ENCODE data around the gene SRGAP1. TPM values are rescaled to one million over a fixed set of nuclear protein-coding genes. Genes with fewer than 3 reads are reported as not detected.

SRGAP1 gene
- total and polyA plus RNA-seq, 4 donors = 1.8 to 12.4 (median 6.2) TPM

DNA sequence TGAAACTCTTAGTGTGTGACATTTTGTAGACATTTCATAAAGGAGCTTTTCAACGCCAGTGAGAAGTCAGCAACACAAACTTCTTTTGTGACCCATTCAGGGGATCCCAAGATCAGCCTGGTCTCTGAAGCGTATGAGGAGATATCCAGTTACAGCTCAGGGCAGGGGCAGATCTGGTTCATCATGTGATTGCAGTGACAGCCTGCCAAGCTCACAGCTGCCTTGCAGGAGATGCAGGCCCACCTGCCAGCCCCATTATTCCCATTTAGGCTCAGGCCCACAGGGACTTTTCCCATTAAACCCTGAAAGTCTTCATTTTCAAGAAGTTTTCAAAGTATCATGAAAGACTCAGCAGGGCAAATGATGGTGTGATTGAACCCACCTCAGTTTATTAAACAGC, 38.3 kb downstream of the SRGAP1 start:
- WGBS, 2 donors = 78 to 92% methylated on average over 2 of the region's 2 CpGs

GRCh38 chr12:63885401-63885800, 40.9 kb downstream of the SRGAP1 start:
- H3K4me1 ChIP-seq (ENCODE audit: control insufficient read depth in 5 of 5, insufficient read depth in 5 of 5, low read length in 5 of 5) = peaks cover 0 to 7% (median 0%) of the 10 kb centered on the region in 5 donors
- no peaks in the 10 kb centered on the region for H3K36me3 ChIP-seq (ENCODE audit: control insufficient read depth in 4 of 4, insufficient read depth in 4 of 4, low read length in 4 of 4)
- no peak overlapping the region for H3K9ac ChIP-seq (ENCODE audit: insufficient read depth in 1 of 2, low read length in 2 of 2)
- H3K4me3 ChIP-seq = no peak overlapping the region
- H3K9me3 ChIP-seq (ENCODE audit: control insufficient read depth in 4 of 4, insufficient read depth in 3 of 4, low read length in 3 of 4) = no peaks in the 10 kb centered on the region
- DNase-seq = no peak
- no peaks in the 10 kb centered on the region for H3K27me3 ChIP-seq (ENCODE audit: control insufficient read depth in 3 of 3, insufficient read depth in 3 of 3, low read length in 2 of 3)
- H3K27ac ChIP-seq (ENCODE audit: low read depth in 1 of 2, low read length in 1 of 2) = no peak overlapping the region
- TF ChIP-seq, protein P1, sequence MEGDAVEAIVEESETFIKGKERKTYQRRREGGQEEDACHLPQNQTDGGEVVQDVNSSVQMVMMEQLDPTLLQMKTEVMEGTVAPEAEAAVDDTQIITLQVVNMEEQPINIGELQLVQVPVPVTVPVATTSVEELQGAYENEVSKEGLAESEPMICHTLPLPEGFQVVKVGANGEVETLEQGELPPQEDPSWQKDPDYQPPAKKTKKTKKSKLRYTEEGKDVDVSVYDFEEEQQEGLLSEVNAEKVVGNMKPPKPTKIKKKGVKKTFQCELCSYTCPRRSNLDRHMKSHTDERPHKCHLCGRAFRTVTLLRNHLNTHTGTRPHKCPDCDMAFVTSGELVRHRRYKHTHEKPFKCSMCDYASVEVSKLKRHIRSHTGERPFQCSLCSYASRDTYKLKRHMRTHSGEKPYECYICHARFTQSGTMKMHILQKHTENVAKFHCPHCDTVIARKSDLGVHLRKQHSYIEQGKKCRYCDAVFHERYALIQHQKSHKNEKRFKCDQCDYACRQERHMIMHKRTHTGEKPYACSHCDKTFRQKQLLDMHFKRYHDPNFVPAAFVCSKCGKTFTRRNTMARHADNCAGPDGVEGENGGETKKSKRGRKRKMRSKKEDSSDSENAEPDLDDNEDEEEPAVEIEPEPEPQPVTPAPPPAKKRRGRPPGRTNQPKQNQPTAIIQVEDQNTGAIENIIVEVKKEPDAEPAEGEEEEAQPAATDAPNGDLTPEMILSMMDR (IDR thresholded peaks at IDR 0.05; ENCODE audit: control extremely low read depth, extremely low read depth) = no peak
- ATAC-seq (ENCODE audit: insufficient read depth, low FRiP score) = no peak
- 98% methylated on average over 2 of the region's 2 CpGs for WGBS, 2 donors

More for the DNA sequence above, 38.3 kb downstream of the SRGAP1 start:
- no peaks in the 10 kb centered on the region for H3K27me3 ChIP-seq (ENCODE audit: control insufficient read depth in 3 of 3, insufficient read depth in 3 of 3, low read length in 2 of 3)
- no peak overlapping the region for H3K4me3 ChIP-seq
- no peaks in the 10 kb centered on the region for H3K36me3 ChIP-seq (ENCODE audit: control insufficient read depth in 4 of 4, insufficient read depth in 4 of 4, low read length in 4 of 4)
- TF ChIP-seq, protein P1 (IDR thresholded peaks at IDR 0.05; ENCODE audit: control extremely low read depth, extremely low read depth) = no peak
- H3K9me3 ChIP-seq (ENCODE audit: control insufficient read depth in 4 of 4, insufficient read depth in 3 of 4, low read length in 3 of 4) = no peaks in the 10 kb centered on the region
- H3K27ac ChIP-seq (ENCODE audit: low read depth in 1 of 2, low read length in 1 of 2) = no peak overlapping the region
- H3K9ac ChIP-seq (ENCODE audit: insufficient read depth in 1 of 2, low read length in 2 of 2) = no peak overlapping the region
- H3K4me1 ChIP-seq (ENCODE audit: control insufficient read depth in 5 of 5, insufficient read depth in 5 of 5, low read length in 5 of 5) = peaks cover 0 to 9% (median 5%) of the 10 kb centered on the region in 5 donors
- DNase-seq (peak in 1 of 3 donors; percentile 45), ATAC-seq (ENCODE audit: insufficient read depth, low FRiP score) (no peak)

- ATAC-seq (ENCODE audit: insufficient read depth, low FRiP score) (no peak), DNase-seq (no peak)
- H3K9me3 ChIP-seq (ENCODE audit: control insufficient read depth in 4 of 4, insufficient read depth in 3 of 4, low read length in 3 of 4) = no peaks in the 10 kb centered on the region
- H3K27me3 ChIP-seq (ENCODE audit: control insufficient read depth in 3 of 3, insufficient read depth in 3 of 3, low read length in 2 of 3) = no peaks in the 10 kb centered on the region
- TF ChIP-seq, protein P1 (IDR thresholded peaks at IDR 0.05; ENCODE audit: control extremely low read depth, extremely low read depth) = no peak
- no peak overlapping the region for H3K9ac ChIP-seq (ENCODE audit: insufficient read depth in 1 of 2, low read length in 2 of 2)
- no peak overlapping the region for H3K27ac ChIP-seq (ENCODE audit: low read depth in 1 of 2, low read length in 1 of 2)
- no peaks in the 10 kb centered on the region for H3K36me3 ChIP-seq (ENCODE audit: control insufficient read depth in 4 of 4, insufficient read depth in 4 of 4, low read length in 4 of 4)
- H3K4me1 ChIP-seq (ENCODE audit: control insufficient read depth in 5 of 5, insufficient read depth in 5 of 5, low read length in 5 of 5) = peaks cover 0 to 5% (median 0%) of the 10 kb centered on the region in 5 donors
- H3K4me3 ChIP-seq = no peak overlapping the region
- 89 to 93% methylated on average over 8 of the region's 8 CpGs for WGBS, 2 donors
These were observed 44.6 kb downstream of the SRGAP1 start for GRCh38 chr12:63888908-63889635.

Measured in lung (tissue), 12 donors.